Measurements from ENCODE around the gene PARK7. TPM values are rescaled to one million over a fixed set of nuclear protein-coding genes. Genes with fewer than 3 reads are reported as not detected.
"Not testable (repeated sequence)": the region's sequence is repeated elsewhere in the genome, so short reads cannot be mapped to it uniquely, and the experiment has no call there.

Gene PARK7
- polyA plus RNA-seq (2013, experiment 1 of 2; ENCODE audit: insufficient read length): 390 TPM
- polyA plus RNA-seq (2013, experiment 2 of 2; ENCODE audit: insufficient read length): 360 TPM

DNA sequence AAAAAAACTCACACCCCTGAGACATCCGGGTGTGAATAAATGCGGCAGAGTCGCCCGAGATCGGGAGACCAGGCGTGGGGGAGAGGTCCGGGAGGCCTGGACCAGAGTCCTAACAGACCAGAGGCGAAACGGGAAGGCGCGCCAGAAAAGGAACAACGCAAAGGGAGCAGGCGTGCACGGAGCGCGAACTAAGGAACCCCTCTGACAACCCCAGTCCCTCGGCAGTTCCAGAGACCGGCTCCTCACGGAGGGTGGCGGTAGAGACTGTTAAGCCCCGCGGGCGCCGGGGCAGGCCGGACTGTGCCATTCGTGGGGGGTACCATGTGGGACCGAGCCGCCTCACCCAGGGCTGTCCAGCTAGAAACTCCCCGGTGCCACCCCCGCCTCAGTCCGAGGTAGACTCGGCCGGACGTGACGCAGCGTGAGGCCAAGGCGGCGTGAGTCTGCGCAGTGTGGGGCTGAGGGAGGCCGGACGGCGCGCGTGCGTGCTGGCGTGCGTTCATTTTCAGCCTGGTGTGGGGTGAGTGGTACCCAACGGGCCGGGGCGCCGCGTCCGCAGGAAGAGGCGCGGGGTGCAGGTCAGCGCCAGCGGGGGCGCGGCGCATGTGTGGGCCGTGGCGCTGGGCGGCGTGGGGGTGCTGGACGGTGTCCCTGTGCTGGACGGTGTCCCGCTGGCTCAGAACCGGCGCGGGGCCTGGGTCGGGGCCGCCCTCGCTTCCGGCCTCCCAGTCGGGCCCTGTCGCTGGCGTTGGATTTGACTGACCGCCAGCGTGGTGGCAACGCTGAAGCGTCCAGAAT, at the start of gene PARK7:
TSS of gene PARK7 (plus strand) at position 496 of the 798 bp plus-strand sequence. CDS start 1,075 bp downstream, outside the sequence.
- peak; percentile 100 for DNase-seq

DNA sequence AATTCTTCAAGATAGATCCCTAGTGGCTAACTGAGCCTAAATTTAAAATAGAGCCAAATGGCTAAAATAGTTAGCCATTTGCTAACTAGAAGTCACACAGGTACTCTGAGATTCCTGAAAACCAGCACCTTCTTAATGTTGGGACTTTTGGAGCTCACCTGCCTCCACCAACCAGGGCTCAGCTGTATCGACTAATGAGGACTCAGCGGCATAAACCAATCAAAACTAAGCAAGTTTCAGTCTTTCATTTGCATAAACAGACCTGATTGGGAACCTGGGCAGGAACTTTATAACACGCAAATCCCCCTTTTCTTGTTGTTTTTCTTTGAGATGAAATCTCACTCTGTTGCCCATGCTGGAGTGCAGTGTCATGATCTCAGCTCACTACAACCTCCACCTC, 49.4 kb upstream of the PARK7 start:
- DNase-seq: no peak

DNA sequence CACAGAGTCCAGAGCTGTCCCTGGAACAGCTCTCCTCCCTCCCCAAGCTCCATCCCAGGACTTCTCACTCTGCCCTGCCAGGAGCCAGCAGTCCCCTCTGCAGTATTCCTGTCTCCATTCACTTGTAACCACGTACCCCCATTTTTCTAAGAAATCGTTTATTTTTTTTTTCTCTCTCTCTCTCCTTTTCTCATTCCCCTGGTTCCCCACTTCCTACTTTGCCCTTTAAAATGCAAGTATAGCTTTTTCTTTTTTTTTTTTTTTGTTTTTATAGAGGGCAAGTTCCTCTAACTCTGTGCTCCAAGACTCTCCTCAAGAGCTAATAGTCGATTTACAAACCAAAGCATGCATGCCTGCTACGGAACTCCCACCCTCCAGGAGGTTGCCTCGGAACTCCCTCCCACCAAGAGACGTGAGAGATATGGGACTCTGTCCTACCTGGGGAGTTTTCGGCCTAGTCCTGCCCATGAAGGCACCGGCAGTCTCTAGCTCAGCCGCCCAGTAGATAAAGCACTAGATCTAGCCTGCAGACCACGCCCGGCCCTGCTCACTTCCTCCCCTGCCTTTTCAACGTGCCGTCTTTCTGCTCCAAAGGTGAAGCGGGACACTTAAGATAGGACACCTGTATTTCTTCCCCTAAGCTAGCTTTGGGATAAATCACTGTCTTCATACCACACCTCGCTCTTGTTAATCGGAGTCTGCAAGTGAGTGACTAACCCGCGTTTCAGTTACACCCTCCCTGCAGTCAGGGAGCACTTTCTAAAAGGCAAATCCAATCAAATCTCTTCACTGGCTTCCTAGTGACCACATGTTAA, 48.6 kb upstream of the PARK7 start:
- no peak for DNase-seq

DNA sequence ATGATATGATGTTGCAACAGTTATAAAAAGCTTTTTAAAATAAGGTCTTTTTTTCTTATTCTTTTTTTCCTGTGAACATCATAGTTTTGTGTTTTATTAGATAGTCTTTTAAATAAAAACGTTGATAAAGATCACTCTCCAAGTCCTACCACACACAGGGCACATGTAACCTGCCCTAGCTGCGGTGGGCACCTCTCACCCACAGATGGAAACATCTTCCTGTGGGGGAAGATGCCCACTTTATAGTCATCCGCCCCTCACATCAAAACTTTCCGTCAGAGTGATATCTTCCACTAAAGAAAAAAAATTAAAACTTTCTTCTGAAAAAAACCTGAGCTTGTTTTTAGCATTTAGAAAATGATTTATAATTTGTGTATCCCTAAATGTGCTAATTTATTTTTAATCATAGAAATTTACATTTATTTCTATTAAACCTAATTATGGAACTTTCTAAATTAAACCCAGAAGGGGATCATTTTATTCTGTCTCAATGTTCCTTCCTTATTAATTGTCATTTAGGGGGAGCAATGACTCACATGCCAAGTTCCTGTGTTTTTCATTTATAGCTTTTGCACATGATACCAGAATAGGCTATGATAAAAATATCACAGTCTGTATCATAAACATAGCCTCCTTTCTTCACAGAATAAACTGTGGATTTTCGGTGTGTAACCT, 45.5 kb upstream of the PARK7 start:
- DNase-seq: no peak

DNA sequence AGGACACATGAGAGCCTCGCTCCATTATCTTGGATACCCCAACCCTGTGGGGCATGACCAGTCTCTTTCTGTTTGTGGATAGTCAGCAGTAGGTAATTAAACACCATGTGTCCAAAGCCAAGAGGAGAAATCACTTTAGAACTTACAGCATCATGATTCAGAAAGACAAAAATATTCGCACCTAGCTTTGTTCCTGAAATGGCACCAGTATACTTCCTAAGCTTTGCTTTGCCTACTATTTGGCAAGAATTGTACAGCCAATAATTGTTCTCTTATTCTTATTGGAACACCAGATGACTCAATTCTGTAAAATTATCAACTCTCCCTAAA, 45.0 kb upstream of the PARK7 start:
- no peak for DNase-seq

DNA sequence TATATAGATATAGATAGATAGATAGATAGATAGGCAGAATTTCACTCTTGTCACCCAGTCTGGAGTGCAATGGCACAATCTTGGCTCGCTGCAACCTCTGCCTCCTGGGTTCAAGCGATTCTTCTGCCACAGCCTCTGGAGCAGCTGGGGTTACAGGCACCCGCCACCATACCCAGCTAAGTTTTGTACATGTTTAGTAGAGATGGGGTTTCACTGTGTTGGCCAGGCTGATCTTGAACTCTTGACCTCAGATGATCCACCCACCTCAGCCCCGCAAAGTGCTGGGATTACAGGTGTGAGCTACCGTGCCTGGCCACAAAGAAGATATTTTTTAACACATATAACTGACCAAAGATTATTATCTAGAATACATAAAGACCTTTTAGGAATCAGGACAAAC, 43.5 kb upstream of the PARK7 start:
- not testable (repeated sequence) for DNase-seq

DNA sequence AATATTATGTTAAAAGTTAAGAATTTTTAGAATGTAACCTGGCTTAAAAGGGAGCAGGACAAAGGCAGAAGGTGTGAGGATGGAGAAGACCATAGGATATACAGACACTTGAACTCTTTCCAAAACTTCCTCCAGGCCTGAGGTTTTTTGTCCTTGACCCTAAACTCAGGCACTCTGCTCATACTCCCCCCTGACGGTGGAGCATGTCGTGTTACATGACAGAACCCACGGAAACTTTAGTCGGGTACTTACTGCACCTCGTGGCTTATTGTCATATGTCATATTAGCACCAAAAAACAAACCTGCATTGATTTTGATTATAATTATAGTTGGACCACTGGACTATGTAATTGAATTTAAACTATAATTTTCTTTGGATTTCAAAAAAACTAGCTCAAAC, 41.6 kb upstream of the PARK7 start:
- DNase-seq: no peak

DNA sequence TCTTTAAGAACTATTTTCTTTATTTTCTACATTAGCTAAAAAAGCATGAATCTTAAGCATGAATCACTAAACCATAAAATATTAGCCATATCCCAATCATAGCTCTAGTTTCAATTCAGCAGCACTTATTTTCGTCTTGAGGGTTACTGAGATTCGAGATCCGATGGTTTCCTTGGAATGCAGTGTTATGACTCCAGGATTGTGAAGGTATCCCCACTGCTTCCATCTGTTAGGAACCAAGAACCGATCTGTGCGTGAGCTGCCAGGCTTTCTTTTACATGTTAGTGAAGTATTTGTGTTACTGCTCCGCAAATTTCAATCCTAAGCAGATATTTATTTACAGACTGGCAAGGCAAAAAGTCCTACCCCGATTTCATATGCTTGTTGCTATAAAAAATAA, 39.7 kb upstream of the PARK7 start:
- peak; percentile 77 for DNase-seq

DNA sequence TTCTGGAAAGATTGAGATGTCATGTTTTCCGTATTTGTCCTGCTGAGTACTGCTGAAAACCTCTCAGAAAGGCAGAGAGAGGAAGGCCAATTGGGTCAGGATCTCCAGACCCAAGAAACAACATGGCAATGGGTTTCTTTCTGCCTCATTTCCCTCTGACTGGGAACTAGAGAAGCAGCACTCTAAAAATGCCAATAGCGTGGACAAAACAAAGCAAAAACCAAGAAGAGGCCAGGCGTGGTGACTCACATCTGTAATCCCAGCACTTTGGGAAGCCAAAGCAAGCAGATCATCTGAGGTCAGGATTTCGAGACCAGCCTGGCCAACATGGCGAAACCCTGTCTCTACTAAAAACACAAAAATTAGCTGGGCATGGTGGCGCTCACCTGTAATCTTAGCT, 39.2 kb upstream of the PARK7 start:
- peak; percentile 75 for DNase-seq

DNA sequence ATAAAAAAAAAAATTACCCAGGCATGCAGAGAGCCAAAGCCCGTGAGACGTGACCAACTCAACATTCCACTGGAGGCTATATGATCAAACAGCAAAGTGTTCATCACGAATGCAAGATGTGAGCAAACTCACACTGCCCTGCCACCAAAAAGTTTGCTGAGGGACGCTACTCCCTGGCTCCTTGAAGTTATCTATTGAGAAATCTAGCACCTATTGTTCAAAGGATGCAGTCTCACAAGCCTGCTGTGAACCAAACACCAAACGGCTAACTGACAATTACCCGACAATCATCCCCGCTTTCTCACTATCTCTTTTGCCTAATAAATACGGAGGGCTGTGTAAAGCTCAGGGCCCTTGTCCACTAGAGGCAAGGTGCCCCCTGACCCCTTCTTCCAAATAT, 34.5 kb upstream of the PARK7 start:
- DNase-seq: not testable (repeated sequence)

DNA sequence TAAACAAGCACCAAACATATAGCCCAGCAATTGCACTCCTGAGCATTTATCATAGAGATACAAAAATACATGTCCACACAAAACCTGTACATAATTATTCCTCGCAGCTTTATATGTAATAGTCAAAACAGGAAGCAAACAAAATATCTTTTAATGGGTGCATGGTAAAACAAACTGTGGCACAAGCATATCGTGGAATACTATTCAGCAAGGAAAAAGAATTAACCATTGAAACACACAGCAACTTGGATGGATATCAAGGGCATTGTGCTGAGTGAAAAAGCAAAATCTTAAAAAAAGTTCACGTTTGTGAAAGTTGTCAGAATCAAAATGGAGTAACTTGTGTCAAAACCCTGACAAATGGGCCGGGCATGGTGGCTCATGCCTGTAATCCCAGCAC, 33.3 kb upstream of the PARK7 start:
- no peak for DNase-seq

DNA sequence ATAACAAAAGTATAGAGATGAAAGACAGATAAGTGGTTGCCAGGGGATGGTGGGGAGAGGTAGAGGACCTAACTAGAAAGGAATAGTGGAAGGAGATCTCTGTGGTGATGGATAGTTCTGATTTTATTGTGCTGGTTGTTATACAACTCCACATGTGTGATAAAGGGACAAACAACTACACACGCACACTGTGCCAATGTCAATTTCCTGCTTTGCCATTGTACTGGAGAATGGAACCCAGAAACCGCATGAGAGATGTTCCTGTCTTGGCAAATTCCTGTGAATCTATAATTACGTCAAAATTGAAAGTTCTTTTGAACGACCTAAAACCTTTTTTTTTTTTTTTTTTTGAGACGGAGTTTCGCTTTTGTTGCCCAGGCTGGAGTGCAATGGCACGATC, 31.9 kb upstream of the PARK7 start:
- no peak for DNase-seq

DNA sequence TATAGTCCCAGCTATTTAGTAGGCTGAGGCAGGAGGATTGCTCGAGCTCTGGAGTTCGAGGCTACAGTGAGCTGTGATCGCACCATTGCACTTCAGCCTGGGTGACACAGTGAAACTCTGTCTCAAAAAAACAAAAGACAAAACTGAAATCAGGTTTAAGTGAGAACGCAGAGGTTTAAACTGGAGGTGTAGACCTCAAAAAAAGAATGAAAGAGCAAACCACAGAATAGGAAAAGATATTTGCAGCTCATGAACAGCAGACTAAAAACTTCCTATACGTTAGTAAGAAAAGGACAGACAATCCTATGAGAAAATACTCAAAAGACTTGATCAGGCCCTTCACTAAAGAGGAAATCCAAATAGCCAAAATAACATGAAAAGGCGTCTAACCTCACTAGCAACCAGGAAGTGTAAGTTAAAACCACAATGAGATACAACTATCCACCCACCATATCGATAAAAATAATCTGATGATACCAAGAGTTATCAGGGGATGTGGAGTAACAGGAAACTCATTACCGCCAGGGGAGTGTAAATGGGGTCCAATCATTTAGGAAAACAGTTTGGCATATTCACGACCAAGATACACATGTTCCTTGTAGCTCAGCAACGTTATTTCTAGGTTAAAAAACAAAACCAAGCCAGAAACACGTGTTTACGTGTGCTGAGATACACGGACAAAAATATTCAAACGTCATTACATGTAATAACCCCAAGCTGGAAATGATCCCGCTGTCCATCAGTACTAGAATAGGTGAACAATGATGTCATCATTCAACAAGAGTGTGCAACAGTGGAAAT, 30.7 kb upstream of the PARK7 start:
- no peak for DNase-seq

DNA sequence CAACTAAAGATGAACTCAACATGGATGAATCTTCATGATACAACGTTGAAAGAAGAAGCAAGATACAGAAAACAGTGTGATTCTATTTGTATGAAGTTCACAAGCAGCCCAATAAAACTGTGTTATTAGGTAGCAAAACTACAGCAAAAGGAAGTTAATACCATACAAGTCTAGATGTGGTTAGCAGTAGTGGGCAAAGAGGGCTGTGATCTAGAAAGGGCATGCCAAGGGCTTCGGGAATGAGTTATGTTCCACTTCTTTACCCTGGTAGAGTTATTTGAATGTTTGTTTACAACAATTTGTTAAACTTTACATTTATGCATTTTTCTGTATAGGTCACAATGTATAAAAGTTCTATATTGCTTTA, 30.1 kb upstream of the PARK7 start:
- no peak for DNase-seq

DNA sequence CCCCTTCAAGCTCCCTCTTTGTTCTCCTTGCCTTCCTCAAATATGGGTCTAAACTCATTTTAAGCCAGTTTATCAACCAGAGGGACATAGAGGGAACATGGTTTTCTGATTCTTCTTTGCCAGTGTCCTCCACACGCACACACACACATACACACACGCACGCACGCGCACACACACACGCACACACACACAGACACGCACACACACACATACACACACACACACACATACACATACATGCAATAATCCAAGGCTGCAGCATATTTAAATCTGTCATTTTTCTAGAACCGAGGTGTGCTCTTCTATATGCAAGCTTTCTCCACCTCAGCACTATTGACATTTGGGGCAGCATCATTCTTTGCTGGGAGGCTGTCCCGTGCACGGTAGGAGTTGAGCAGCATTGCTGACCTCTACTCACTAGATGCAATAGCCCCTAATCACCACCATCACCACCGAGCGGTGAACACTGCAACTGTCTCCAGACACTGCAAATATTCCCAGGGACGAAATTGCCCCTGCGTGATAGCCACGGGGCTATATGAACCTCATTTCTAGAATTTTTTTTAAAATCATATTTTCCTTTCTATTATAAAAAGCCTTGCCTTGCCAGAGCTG, 28.9 kb upstream of the PARK7 start:
- no peak for DNase-seq

DNA sequence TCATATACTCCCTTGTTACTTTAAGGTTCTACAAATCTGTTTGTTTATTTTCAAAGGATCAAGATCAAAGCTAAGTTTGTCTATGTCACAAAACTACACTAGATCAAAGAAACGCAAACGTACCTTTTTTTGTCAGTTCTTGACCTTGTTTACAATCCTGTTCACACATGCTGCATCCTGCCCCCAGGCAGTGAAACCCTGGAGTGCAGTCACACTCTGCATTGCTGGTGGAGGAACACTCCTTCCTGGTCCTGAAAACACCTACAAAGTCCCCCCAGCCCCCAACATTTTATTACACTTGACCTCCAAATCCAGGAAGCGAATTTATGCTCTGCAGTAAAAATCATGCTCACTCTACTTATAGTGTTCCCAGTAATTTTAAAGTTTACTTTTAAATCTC, 23.4 kb upstream of the PARK7 start:
- no peak for DNase-seq

DNA sequence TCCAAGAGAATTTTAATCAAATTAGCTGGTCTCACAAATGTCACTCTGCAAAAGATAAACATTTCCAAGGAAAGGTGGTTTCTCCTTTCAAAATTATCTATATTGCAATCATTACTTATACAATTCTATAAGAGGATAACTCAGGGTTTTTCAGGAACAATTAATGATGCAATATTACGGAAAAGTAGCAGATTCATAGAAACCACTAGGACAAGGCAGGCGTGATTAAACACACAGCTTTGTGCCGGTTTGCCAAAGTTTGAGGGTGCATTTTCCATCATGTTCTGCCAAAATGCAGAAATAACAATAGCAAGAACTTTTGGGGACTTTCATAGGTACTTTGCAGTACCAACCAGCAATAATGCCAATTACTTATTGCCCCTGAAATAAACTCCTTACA, 21.5 kb upstream of the PARK7 start:
- DNase-seq: no peak

DNA sequence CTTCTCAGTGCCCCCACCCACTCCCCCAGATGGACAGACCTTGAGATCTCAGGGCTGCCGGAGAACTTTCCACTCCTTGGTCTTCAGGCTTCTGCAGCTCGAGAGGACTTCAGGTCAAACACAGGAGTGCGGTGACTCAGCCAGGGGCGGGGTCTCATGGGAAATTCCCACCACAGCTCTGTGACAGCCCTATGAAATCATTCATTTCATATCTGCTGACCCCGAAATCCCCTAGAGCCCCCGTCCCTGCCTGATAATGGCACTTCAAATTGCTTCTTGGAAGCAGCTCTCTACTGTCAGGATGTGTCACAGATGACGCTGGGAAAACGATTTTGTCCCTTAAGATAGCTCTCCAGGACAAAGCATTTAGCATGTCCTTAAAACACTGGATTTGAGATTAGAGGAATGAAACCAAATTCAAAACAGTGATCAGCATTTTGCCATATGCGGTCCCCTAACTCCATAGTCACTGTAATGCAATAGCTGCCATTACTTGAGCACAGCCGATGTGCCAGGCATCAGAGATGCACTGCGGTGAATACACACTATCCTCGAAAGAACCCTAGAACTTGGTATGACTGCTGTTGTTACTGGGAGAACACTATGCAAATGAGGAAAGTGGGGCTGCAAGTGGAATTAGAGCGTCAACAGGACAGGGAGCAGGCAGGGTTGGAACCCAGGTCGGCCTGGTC, 20.6 kb upstream of the PARK7 start, which contains the start of gene TNFRSF9:
TSS of gene TNFRSF9 (minus strand) at position 95 of the 692 bp plus-strand sequence. CDS start 845 bp downstream, outside the sequence.
- no peak for DNase-seq

DNA sequence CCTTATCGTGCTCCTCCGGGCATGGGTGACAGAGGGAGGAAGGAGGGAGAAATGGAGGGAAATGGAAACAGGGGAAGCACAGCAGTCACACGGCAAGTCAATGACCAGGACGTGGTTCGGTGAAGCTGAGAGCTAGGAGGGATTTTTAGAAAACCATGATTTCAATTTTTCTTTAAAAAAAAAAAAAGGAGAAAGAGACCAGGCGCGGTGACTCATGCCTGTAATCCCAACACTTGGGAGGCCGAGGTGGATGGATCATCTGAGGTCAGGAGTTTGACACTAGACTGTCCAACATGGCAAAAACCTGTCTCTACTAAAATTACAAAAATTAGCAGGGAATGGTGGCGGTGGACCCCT, 20.1 kb upstream of the PARK7 start:
- DNase-seq: no peak

DNA sequence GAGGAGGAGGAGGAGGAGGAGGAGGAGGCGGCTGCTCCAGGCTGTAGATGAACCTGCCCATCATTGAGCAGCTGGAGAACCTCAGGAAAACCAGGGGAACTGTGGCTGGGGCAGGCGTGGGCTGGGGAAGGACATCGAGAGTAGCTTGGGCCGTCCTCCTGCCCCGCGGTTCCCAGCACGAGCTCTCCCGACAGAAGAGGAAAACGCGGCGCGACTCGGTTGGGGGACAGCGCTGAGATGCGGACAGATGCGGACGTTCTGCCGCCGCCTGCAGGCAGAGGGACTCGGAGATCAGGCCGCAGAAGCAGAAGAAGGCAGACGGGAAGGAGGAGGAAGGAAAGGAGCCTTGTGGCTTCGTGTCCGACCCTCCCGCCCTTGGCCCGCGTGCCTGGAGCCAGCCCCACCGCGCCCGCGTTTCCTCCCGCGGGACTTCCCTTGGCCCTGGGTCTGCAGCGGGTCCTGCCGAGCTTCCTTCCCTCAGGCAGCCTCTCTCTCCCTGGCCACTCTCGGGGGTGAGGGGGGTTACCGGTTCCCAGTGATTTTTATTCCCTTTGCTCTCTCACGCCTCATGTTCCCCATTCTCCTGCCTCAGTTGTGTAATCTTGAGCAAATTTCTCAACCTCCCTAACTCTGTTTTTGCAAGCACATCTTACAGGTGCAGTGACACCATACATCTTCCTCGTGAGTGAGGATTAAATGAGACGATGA, 19.1 kb upstream of the PARK7 start:
- peak; percentile 65 for DNase-seq

DNA sequence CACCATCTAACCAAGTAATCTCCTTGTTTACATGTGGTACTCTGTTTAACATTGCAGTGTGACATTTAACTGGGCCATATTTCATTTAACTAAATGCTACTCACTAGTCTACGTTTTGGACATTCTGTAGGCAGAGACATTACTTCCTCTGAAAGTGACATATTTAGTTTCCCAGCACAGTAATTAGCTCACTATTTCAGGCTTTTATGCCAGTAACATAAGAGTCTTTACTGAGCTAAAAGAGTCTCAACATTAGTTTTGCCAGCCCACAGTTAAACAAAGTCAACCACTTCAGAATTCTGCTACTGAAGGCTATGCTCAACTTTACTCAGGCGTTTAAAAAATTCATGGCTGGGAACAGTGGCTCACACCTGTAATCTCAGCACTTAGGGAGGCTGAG, 18.3 kb upstream of the PARK7 start:
- DNase-seq: no peak
